Stimulated activated CD4-positive, alpha-beta T cell treated with anti-CD3 and anti-CD28 coated beads, Interleukin-15, amount 100 ng/mL, for 48 hours (primary cell): ENCODE data around the gene CREB5.

ENCODE experiments used
- DNase-seq, 2 donors: peaks; one replicate each; pipeline ENCODE4 v3.0.0-alpha.2; 2020; ENCODE audit warnings: low read depth in 2 of 2

The CREB5 gene

DNA sequence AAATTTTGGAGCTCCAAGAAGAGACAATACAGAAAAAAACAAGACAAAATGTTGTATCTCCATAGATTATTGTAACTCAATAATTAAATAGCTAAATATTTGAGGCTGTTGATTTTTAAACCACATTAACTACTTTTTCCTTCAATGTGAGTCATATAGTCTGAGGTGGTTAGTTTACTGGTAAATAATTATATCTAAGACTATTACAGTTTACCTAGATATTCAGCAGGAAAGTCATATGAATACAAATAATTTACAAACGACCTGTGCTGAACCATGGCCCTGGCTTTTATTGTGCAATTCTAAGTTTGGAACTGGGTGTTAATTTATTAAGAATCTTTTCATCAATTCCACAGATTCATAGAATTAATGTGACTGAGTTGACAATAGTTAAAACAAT lies 22.2 kb downstream of the CREB5 start:
- DNase-seq: no peak

DNA sequence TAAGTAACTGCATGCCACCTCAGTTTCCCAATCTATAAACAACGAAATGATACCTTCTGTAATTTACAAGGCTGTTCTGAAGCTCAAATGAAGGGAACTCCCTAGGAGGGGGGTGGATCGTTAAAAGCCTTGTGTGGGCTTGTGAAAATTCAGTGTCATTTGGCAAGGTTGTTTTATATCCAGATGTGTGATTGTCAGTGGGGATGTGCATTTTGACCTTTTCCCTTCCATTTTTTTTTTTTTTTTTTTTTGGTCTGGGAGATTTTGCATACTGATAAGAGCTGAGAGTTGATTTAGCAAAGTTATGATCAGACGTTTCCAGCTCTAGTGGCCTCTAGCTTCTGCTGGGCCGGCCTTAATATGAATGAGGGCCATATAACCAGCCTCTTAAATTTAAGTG lies 22.8 kb downstream of the CREB5 start:
- DNase-seq: no peak

DNA sequence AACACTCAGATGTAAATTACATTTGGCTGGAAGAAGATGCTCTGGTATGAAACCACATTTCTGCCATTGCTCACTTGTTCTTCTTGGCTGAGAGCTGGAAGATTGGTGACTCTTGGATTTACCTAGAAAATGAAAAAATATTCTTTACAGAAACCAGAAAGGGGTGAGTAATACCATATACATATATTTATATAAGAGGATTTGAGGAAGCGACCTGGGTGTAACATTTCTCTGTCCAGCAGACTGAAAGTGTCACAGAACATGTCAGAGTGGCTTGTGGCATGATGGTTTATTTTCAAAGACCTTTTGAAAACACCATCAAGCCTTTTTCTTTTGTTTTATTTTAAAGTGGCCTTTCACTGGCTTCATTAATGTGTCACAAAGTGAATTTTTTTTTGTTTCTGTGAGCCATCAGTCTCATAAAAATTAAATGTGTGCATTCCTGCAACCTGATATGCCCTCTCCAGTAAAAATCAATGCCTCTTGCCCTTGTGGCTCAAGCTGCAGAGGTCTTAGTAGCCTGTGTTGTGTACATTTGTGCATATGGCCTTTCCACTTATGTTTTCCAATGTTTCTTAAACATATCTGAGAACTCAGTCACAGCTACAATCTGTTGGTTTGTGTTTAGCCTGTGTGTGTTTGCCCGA lies 23.5 kb downstream of the CREB5 start:
- no peak for DNase-seq

DNA sequence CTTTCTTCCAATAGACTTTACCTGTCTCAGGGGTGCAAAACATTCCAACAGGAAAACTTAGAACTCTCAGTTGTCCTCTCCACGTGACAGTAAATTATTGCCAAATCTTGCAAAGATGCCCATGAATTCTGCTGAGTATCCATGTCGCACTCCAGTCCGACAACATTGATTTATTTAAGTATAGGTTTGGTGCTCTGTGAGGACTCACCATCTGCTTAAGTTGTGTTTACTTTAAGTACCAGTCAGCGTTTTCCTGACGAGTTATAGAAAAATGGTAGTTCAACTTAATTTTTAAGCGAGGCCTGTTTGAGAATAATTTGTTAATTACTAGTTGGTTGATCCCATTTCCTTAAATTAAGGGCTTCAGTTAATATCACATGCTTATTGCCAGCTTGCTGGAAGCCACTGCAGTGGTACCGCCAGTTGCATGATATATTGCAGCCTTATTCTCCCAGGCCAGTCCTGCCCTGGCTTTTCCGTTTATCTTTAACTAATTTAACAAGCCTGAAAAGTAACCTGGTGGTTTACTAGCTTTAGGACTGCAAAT lies 27.8 kb downstream of the CREB5 start:
- DNase-seq: no peak

DNA sequence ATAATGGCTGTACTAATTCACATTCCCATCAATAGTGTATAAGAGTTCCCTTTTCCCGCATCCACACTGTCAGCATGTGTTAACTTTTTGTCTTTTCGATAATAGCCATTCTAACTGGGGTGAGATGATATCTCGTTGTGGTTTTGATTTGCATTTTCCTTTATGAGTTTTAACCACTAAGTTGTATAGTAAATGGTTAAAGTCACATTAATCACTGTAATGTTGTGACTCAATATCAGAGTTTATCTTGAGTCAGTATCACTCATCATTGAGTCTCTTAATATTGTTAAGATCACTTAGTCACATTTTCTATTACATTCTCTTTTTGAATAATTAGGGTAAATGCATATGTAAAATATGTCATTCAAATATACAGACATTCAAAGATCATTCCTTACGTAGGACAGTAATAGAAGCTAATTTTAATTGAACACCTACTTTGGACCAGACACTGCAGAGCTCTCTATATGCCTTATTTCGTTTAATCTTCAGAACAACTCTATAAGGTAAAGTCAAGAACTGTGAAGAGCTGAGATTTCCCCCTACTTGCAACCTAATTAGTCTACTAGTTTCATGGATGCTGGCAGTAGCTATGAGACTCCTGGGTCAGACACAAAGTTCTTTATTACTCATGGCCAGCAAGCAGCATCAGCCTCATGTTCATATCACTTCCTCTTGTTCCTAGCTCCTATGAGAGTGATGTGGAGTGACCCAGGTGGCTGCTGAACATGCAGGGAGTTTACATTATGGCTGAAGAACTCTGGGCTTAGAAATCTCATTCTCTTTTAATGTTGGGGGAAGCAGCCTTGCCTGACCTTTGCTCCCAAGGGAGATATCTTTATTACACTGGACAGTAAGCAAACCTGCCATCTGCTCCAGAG lies 30.5 kb downstream of the CREB5 start:
- no peak for DNase-seq

DNA sequence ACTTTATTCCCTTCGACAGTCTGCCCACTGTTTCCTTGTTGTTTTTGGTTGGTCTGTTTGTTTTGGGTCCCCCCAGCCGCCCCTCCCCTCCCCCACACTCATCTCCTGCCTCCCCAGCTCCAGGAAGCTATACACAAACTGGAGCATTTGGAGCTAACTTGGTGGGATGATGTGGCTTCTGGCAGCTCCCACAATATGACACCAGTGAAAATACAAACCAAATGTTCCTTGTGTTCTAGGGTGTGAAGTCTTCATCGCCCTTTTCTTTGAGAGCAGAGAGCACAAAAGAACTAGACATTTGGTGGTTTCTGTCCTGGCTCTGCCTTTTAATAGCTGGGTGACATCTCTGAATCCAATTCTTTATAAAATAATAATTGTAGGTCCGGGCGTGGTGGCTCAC lies 33.8 kb downstream of the CREB5 start:
- no peak for DNase-seq

DNA sequence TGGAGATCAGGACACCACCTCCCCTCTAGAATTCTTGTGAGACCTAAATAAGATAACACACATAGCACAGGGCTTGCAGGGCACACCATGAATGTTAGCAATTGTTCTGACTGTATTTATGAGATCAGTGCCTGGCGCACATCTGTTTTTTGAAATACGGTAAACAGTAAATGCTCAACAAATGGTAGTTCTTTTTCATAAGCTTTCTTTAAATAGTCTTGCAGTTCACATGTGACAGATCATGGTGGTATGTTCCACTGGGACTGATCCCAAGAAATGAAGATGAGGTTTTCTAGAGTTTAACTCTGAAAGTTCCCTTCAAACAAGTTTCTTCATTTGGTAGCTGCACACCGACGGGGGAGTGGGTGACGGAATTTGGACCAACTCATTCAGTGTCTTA lies 34.8 kb downstream of the CREB5 start:
- no peak for DNase-seq

DNA sequence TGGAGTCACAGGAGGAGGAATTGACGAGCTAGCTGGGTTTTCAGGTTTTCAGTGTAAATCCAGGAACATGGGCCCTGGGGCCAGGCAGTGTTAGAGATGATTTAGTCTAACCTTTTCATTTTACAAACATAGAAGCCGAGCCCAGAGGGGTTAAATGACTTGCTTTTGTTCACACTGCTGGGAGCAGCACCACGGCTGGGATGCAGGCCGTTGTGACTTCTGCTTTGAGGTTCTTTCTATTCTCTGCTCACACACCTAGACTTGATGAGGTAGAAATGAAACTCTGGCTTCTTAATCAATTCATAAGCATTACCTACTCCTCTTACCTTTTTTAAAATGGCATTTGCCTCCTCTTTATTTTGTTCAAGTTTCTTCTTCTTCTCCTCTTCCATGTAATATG lies 36.4 kb downstream of the CREB5 start:
- DNase-seq: no peak

DNA sequence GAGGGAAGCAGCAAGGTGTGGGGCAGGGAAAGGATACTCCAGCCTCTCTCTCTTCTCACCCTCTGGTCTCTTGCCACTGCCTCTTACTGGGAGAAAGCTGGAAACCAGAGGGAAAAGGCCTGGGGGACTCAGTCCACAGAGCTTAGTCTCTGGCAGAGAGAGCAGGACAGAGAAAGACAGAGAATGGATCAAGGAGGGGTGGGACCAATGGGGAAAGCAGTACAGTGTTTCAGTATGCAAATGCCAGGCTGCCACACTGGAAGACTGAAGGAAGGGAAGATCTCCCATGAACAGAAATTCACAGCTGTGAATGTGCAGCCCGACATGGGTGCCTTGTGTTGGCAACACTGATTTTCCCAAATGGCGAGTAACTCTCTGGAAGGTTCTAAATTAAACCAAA lies 40.4 kb downstream of the CREB5 start:
- no peak for DNase-seq

DNA sequence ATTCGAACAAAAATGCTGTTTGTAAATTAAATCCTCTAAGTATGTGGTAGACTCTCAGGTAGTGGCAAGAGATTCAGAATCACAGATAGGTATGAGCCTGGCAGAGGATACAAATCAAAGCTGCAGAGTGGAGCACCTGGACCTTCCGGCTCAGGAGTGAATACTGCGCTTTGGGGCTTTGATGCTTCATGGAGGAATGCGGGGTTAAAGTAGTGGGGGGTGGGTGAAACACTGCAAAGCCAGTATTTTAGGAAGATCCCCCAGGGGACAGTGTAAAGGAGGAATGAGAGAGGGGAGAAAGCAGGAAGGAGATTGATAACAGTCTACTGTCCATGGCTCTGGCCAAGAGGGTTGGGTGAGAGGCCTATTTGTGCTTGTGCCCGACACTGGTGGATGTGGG lies 43.2 kb downstream of the CREB5 start:
- DNase-seq: no peak

DNA sequence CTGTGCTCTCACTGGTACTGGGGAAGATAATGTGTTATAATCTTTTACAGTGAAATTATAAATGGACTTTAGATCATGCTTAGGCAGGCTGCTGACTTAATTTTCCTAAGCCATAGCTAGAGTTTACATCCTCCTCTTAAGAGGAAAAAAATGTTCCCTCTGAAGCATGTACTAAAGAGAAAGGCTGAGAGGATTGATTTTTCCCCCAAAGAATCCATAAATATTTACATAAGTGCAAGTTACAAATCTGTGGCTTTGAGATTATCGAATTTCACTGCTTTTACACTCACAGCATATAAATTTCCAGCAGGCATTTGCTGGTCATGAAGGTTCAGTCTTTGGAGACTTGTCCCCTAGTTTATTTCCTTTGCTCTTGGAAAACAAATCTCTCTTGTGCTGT lies 43.7 kb downstream of the CREB5 start:
- no peak for DNase-seq

DNA sequence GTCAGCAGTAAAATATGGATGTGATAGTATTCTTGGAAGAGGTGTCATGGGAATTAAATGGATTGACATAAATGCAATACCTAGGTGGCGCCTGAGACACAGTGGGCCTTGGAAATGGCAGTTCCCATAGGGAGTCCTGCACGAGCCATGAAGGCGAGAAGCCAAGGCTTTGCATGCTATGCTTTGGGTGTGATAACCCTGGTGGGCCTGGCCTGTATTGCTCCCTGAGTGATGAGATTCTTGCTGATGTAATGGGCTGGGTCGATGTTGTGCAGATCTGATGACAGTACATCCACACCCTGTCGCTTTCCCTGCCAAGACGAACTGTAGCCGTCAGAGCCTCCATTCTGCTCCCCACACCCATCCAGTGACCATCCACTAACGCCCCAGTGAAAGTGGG lies 46.4 kb downstream of the CREB5 start:
- no peak for DNase-seq

DNA sequence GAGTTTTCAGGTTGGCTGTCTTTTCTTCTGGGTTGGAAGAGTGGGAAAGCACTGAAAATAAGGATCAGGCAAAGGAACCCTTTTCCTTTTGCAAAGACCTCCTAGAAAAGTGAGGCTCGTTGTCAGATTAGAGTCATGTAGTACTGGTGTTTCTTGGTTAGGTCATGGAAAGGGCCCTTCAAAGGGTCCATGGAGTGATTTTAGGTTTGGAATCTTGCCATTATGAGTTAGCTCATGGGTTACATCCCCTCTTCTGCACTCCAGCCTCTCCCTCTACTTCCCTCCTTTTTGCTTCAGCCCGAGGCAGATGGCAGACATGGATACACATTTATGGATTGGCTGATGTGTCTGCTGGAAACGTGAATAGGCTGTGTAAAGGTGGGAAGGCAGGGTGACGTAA lies 47.0 kb downstream of the CREB5 start:
- no peak for DNase-seq

DNA sequence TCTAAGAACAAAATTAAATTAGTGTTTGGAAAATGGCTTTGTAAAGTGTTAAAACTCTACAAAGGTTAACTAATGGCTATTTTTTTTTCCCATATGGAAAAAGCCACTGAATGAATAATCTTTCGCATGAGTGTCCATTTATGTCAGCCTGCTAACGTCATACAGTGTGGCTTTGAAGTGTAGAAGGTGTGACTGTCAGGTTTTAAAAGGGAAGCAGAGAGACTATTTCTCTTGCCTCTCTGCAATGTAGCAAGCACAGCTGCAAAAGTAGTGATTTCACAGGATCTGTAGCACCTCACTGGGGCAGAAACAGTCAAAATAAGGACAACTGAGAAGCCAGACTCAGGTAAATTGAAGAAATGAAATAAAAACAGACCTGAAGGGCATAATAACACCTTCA lies 53.4 kb downstream of the CREB5 start:
- no peak for DNase-seq

DNA sequence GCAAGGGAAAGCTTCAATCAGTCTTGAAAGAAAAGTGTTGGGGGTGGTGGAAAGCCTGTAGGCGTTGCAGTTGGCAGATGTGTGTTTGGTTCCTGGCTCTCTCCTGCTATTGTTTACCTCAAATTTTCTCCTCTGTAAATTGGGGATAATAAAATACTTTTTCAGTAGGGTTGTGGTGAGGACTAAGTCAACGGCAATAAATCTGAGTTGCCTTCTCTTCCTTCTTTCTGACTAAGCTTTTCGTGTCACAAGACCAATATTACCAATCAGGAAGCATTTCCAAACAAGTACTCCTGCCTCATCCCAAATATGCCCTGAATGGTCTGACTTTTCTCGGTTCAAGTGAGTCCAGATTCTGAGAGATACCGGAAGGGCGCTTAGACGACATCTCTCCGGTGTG lies 54.0 kb downstream of the CREB5 start:
- no peak for DNase-seq

DNA sequence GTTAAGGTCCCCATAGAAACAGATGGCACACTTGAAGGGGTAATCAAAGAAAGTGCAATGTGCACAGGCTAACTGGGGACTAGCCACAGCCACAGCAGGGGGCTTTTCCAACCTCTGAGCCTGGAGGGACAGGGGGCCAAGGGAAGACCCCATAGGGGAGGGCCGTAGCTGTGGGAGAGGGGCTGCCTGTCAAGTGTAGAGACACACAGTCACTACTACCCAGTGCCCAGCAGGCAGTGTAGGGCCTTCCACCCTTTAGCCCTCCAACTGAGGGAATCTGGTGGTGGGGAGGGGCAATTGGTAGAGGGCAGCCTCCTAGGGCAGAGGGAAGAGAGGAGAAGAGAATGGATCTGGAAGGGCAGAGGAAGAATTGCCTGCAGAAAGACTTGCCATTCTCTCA lies 54.6 kb downstream of the CREB5 start:
- no peak for DNase-seq

DNA sequence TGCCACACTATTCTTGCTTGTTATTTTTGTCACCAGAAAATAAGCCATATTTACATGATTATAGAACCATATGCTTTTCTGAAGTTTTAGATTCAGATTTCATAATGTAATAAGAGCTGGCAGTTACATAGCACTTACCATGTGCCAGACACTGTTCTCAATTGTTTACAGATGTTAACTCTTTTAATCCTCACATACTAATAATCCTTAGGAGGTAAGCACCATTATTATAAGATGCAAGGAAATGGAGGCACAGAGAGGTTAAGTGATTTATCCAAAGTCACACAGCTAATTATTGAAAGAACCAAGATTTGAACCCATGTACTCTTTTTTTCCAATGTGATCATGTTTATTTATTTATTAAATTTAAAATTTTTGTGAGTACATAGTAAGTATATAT lies 57.2 kb downstream of the CREB5 start:
- DNase-seq: no peak

DNA sequence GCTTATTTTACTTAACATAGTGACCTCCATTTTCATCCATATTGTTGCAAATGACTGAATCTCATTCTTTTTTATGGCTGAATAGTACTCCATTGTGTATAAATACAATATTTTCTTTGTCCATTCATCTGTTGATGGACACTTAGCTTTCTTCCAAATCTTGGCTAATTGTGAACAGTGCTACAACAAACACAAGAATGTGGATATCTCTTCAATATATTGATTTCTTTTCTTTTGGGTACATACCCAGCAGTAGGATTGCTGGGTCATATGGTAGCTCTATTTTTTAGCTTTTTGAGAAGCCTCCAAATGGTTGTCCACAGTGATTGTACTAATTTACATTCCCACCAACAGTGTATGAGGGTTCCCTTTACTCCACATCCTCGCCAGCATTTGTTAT lies 58.0 kb downstream of the CREB5 start:
- no peak for DNase-seq

DNA sequence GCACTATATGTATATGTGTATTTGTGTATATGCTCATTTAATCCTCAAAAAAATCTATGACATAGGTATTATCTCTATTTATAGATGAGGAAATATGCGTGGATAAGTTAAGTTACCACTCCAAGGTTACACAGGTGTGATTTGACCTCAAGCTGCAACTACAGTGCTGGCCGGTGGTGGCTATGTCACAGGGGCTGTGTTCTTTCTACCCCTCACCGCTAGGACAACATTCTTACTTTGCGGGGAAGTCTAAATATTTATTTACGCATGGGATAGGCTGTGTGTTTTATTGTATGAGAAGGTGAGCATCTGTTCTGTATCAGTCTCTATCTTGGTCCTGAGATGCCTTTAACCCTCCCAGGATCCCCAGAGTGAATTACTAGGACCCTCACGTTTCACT lies 60.0 kb downstream of the CREB5 start:
- no peak for DNase-seq

DNA sequence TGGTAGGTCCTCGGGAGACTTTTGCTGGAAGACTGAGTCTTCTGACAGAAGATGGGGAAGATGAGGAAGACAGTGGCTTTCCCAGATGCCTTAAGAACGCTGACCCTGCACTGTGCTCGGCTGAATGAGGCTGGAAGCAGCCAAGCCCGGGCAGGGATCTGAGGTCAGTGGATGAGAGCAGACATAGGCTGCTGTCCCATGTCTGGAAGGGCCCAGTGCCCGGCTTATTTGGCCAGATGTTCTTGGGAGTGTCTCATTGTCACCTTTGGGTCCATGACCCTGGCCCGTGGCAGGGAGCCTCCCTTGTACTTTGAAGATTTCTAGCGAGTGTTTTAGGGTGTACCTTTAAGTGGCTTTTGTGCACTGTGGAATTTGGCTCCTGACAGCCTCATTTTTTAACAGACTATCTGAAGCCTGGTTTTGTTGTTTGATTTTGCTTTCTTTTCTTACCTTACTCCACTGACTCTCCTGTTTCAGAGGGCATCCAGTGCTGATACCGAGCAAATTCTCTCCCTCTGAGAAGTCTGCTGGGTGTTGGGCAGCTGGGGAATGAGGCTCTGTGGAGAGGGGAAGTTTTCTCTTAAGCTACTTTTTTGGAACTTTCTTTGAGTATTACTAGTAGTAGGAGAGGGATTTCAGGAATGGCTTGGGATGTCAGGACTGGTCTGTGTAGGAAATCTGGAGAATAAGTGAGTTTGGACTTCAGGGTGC lies 61.4 kb downstream of the CREB5 start:
- no peak for DNase-seq

DNA sequence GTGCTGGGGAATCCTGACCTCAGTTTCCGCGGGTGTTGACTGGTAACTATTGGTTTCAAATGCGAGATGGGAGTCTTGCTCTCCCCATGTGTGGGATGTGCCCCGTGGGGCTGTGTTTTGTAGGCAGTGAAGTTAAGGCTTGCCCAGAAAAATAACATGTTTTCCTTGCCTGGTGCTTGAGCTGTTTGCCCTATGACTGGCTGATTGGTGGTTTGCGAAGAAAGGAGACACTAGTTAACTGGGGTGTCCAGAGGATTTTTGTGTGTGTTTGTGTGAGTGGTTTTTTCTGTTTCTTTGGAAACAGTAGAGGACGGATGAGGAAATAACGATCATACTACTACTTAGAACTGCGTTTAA lies 61.9 kb downstream of the CREB5 start:
- no peak for DNase-seq

DNA sequence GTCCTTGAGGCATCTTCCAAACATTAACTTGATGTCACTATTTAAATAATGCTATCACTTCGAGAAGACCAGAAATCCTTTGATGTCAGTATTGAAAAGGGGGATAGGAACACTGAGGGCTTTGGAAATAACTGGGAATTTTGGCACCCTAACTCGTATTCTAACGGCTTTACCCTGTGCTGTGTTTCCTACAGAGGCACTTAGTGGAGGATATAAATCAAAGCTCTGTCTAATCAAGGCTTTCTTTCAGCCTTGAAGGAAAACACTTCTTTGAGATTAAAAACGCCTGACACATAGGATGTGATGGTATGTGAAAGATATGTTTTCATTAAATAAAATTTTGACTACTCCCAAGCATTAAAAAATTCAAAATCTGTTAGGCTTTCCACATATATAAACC lies 62.3 kb downstream of the CREB5 start:
- no peak for DNase-seq

DNA sequence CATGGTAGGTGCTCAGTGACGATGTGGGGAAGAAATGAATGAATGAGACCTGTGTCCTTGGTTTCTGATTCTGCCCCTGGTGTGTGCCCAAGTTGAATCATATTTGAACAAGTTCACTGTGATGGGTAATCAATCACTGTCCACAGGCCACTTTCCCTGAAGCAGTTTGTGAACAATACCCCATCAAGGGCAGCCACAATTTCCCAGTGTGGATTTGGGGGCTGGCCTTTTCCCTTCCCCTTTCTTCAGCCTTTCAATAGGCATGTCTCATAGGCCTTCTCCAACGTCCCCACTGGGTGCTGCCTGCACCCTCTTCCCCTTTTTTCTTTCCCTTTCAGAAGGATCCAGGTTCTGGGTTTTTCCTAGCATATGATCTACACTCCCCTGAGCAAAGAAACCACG lies 64.7 kb downstream of the CREB5 start:
- DNase-seq: no peak
